Brain microvascular endothelial cell (primary cell): Measurements from ENCODE around the gene RIPOR3.

ENCODE experiments used
- DNase-seq: peaks from one replicate; pipeline ENCODE4 v3.0.0-alpha.2; 2020
- H3K27ac ChIP-seq: fragments of 250-450 bp; sonication (Bioruptor Pico); 2 replicates; pipeline ENCODE4 v1.5.1; 2020; ENCODE audit warnings: mild to moderate bottlenecking, moderate library complexity
- H3K27me3 ChIP-seq: fragments of 250-450 bp; sonication (Bioruptor Pico); replicated peaks from 2 replicates; pipeline ENCODE4 v1.5.1; 2020; ENCODE audit warnings: mild to moderate bottlenecking
- H3K36me3 ChIP-seq: fragments of 250-450 bp; sonication (Bioruptor Pico); replicated peaks from 2 replicates; pipeline ENCODE4 v1.5.1; 2020; ENCODE audit warnings: mild to moderate bottlenecking
- H3K4me3 ChIP-seq: 2 replicates; pipeline ENCODE4 v1.5.1; 2011; ENCODE audit warnings: low read depth, mild to moderate bottlenecking, control low read depth, low read length, moderate library complexity
- in situ Hi-C: cut with HindIII; loops from 2 replicates; pipeline ENCODE4 v1.10.0; 2017; ENCODE audit warnings: low sequenced_read_pairs, low pct_ligation_motif_present
- TF ChIP-seq, protein P1 (sequence below): IDR thresholded peaks from 2 replicates; pipeline ENCODE4 v1.5.1; 2011; ENCODE audit warnings: low read depth, mild to moderate bottlenecking, moderate library complexity, low read length, control low read depth, inconsistent platforms; ENCODE audit errors: missing control alignments

The RIPOR3 gene

DNA sequence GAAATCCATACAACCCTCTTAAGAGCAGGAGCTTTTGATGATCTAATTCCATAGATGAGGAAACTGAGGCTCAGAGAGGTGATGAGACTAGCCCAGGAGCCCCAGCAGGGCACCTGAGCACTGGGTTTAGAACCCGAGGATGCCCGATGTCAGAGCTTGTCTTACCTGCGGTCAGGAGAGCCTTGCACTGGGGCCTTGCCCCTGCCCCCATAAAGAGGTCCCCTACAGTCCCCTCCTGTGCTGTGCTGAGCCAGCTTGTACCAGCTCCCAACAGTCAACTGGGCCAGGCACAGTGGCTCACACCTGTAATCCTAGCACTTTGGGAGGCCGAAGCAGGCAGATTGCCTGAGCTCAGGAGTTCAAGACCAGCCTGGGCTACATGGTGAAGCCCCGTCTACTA lies 58.6 kb downstream of the RIPOR3 start:
- no peak overlapping the region for H3K27ac ChIP-seq
- no peaks in the 10 kb centered on the region for H3K36me3 ChIP-seq
- DNase-seq = no peak
- in situ Hi-C loops = no loop called here
- TF ChIP-seq, protein P1, sequence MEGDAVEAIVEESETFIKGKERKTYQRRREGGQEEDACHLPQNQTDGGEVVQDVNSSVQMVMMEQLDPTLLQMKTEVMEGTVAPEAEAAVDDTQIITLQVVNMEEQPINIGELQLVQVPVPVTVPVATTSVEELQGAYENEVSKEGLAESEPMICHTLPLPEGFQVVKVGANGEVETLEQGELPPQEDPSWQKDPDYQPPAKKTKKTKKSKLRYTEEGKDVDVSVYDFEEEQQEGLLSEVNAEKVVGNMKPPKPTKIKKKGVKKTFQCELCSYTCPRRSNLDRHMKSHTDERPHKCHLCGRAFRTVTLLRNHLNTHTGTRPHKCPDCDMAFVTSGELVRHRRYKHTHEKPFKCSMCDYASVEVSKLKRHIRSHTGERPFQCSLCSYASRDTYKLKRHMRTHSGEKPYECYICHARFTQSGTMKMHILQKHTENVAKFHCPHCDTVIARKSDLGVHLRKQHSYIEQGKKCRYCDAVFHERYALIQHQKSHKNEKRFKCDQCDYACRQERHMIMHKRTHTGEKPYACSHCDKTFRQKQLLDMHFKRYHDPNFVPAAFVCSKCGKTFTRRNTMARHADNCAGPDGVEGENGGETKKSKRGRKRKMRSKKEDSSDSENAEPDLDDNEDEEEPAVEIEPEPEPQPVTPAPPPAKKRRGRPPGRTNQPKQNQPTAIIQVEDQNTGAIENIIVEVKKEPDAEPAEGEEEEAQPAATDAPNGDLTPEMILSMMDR = no peak
- H3K4me3 ChIP-seq = no peak overlapping the region
- no peaks in the 10 kb centered on the region for H3K27me3 ChIP-seq

DNA sequence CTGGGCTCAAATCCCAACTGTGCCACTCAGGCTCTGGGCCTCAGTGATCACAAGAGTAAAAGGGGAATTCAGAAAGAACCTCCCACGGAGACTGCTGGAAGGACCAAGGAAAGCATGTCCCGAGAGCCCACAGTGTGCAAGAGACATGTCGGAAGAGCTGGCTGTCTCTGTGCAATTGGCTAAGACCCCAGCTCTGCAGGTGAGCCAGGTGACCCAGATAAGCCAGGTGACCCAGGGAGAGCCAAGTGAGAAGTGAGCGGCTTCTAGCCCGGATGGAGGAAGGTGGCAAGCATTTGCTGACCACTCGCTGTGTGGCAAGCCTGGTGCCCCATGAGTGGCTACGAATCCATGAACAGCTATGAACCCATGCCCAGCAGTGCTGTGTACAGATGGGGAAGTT lies 59.1 kb downstream of the RIPOR3 start:
- no peak for DNase-seq
- TF ChIP-seq, protein P1 = no peak
- H3K27me3 ChIP-seq = no peaks in the 10 kb centered on the region
- H3K4me3 ChIP-seq = no peak overlapping the region
- no peak overlapping the region for H3K27ac ChIP-seq
- in situ Hi-C loops = no loop called here
- H3K36me3 ChIP-seq = no peaks in the 10 kb centered on the region

DNA sequence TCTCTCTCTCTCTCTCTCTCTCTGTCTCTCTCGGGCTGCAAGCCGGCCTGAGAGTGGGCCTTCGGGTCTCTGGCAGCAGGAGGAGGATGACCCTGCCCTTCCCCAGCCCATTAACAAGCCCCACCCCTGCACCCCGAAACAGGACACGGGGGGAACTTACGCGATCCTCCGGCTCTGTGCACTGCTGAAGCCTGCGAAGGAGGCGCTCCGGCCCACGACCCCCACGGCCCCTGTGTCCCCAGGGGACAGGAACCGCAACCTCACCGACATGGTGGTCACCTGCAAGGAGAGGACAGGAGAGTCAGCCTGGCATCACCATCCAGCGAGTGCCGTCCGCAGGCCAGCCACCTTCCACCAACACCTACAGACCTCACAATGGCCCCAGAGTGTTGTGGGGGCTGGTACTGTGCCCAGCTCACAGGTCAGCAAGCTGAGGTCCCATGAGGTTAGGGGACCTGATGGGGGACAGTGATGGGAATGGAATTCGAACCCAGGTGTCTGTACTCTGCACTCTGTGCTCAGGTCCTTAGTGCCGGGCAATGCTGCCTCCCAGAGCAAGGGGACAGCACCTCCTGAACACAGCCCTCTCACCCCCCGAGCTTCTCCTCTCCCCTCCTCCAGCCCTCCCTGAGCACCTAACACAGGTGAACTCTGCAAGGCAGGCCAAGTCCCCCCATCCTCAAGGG lies 60.6 kb downstream of the RIPOR3 start:
- no peaks in the 10 kb centered on the region for H3K36me3 ChIP-seq
- TF ChIP-seq, protein P1 = no peak
- in situ Hi-C loops = no loop called here
- H3K27me3 ChIP-seq = no peaks in the 10 kb centered on the region
- no peak overlapping the region for H3K4me3 ChIP-seq
- no peak overlapping the region for H3K27ac ChIP-seq
- no peak for DNase-seq

DNA sequence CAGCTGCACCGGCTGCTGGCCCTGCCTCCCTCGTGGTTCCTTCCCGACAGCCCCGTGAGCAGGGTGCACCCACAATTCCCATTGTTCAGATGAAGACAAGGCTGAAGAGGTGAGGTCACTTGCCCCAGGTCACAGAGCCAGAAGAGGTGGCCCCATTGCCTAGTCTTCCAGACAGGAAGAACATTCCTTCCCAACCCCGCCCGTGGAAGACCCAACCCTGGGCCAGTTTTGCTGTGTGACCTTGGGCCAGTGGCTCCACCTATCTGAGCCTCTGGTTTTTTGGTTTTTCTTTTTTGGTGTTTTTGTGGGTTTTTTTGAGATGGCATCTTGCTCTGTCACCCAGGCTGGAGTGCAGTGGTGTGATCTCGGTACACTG lies 61.7 kb downstream of the RIPOR3 start:
- H3K27me3 ChIP-seq = no peaks in the 10 kb centered on the region
- DNase-seq = no peak
- TF ChIP-seq, protein P1 = no peak
- no peaks in the 10 kb centered on the region for H3K36me3 ChIP-seq
- H3K27ac ChIP-seq = no peak overlapping the region
- in situ Hi-C loops = no loop called here
- H3K4me3 ChIP-seq = no peak overlapping the region

DNA sequence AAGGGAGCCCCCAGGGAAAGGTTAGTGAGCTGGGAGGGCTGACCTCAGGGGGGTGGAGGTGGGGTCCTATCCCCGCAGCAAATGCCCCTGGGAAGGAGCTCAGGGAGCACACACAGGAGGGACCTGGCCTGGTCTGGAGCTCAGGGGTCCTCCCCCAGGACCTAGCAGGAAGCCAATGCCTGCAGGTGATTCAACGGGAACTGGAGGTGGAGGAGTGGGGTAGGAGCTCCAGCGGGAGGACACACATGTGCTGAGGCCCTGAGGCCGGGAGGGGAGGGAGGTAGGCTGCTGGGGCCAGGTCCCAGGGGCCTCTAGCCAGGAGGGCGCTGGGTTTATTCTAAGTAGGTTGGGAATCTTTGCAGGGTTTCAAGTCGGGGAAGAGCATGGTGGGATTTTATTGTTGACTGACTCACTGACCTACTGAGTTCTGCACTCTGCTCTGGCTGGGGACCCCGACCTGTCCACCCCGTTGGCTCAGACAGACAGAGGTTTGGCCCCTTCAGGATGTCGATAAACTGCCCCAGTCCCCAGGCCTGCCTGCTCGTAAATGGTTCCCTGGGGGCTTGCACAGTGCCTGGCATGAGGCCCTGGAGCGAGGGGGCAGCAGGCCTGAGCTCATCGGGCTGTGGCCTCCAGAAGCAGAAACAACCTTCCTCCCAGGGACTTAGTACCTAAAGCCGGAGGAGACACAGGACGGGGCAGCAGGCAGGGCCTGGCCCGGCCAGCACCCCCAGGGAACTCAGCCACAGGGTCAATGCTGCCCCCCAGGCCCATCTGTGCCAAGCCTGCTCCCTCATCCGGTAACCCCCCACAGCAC lies 62.3 kb downstream of the RIPOR3 start:
- Histone ChIP-seq H3K27ac (no peak overlapping the region), H3K27me3 (no peaks in the 10 kb centered on the region), H3K36me3 (no peaks in the 10 kb centered on the region), H3K4me3 (no peak overlapping the region)
- in situ Hi-C loops = no loop called here
- TF ChIP-seq, protein P1 = no peak
- DNase-seq = no peak

DNA sequence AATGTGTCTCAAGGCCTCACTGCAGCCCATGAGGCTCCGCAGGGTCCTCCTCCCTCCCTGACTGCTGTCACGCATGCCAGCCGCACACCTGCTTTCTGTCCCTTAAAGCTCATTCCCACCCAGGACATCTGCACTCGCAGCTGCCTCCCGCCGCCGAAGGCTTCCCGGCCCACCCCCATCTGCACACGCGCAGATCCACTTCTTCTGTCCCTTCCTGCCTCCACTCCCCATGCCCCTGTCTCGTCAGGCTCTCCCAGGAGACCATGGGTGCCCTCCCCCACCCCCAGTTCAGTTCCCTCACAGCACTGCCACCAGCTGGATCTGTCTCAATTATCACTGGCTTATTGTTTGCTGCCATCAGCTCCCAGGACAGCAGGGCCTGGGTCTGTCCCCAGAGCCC lies 63.0 kb downstream of the RIPOR3 start:
- Histone ChIP-seq H3K4me3 (no peak overlapping the region), H3K27ac (no peak overlapping the region), H3K36me3 (no peaks in the 10 kb centered on the region), H3K27me3 (no peaks in the 10 kb centered on the region)
- in situ Hi-C loops = no loop called here
- TF ChIP-seq, protein P1 = no peak
- DNase-seq = no peak
